ENCODE data around the gene TCHP.
A peak's percentile ranks its signal among the peaks of the same experiment; 100 is the strongest.
"Not testable (repeated sequence)": the region's sequence is repeated elsewhere in the genome, so short reads cannot be mapped to it uniquely, and the experiment has no call there.

Gene TCHP

GRCh38 chr12:109892165-109892715, 7.8 kb upstream of the TCHP start:
- Histone ChIP-seq H3K4me1 (no peaks in the 10 kb centered on the region), H3K36me3 (no peaks in the 10 kb centered on the region), H3K9me3 (no peaks in the 10 kb centered on the region), H3K4me3 (ENCODE audit: low read depth, low read length) (no peak overlapping the region), H3K27me3 (no peaks in the 10 kb centered on the region)
- no peak for DNase-seq
- no peak for TF ChIP-seq CTCF (IDR thresholded peaks at IDR 0.05; ENCODE audit: low read depth, low read length)

GRCh38 chr12:109892748-109893147, 7.3 kb upstream of the TCHP start:
- Histone ChIP-seq H3K27me3 (no peaks in the 10 kb centered on the region), H3K9me3 (no peaks in the 10 kb centered on the region), H3K36me3 (no peaks in the 10 kb centered on the region), H3K4me1 (no peaks in the 10 kb centered on the region), H3K4me3 (ENCODE audit: low read depth, low read length) (no peak overlapping the region)
- TF ChIP-seq CTCF (IDR thresholded peaks at IDR 0.05; ENCODE audit: low read depth, low read length), result no peak
- DNase-seq, result no peak

GRCh38 chr12:109893261-109893995, 6.6 kb upstream of the TCHP start:
- Histone ChIP-seq H3K27me3 (no peaks in the 10 kb centered on the region), H3K4me1 (no peaks in the 10 kb centered on the region), H3K9me3 (no peaks in the 10 kb centered on the region), H3K4me3 (ENCODE audit: low read depth, low read length) (no peak overlapping the region), H3K36me3 (no peaks in the 10 kb centered on the region)
- no peak for TF ChIP-seq CTCF (IDR thresholded peaks at IDR 0.05; ENCODE audit: low read depth, low read length)
- DNase-seq, result no peak

- Histone ChIP-seq H3K27me3 (no peaks in the 10 kb centered on the region), H3K4me3 (ENCODE audit: low read depth, low read length) (no peak overlapping the region), H3K9me3 (no peaks in the 10 kb centered on the region), H3K4me1 (no peaks in the 10 kb centered on the region), H3K36me3 (no peaks in the 10 kb centered on the region)
- TF ChIP-seq CTCF (IDR thresholded peaks at IDR 0.05; ENCODE audit: low read depth, low read length), result no peak
- no peak for DNase-seq
Measured at GRCh38 chr12:109894939-109895338, 5.1 kb upstream of the TCHP start.

GRCh38 chr12:109896188-109896587, 3.9 kb upstream of the TCHP start:
- Histone ChIP-seq H3K36me3 (no peaks in the 10 kb centered on the region), H3K27me3 (no peaks in the 10 kb centered on the region), H3K9me3 (no peaks in the 10 kb centered on the region), H3K4me1 (no peaks in the 10 kb centered on the region), H3K4me3 (ENCODE audit: low read depth, low read length) (no peak overlapping the region)
- no peak for TF ChIP-seq CTCF (IDR thresholded peaks at IDR 0.05; ENCODE audit: low read depth, low read length)
- DNase-seq, result no peak

GRCh38 chr12:109897029-109897428, 3.0 kb upstream of the TCHP start:
- Histone ChIP-seq H3K4me3 (ENCODE audit: low read depth, low read length) (no peak overlapping the region), H3K9me3 (no peaks in the 10 kb centered on the region), H3K27me3 (no peaks in the 10 kb centered on the region), H3K4me1 (no peaks in the 10 kb centered on the region), H3K36me3 (no peaks in the 10 kb centered on the region)
- DNase-seq, result no peak
- TF ChIP-seq CTCF (IDR thresholded peaks at IDR 0.05; ENCODE audit: low read depth, low read length), result no peak

GRCh38 chr12:109899345-109899744, 729 bp upstream of the TCHP start:
- not testable (repeated sequence) for H3K4me1 ChIP-seq, H3K27me3 ChIP-seq, H3K9me3 ChIP-seq, DNase-seq
- peaks cover 16% of the 10 kb centered on the region for H3K36me3 ChIP-seq
- peak overlapping the region; percentile 95 for H3K4me3 ChIP-seq (ENCODE audit: low read depth, low read length)
